GM19455 (cell line): Measurements from ENCODE around the gene APOBEC3H.

Experiments
- ATAC-seq: cut with Tn5 transposase; IDR thresholded peaks from one replicate; pipeline ENCODE4 v1.9.1; 2021; ENCODE audit not compliant: unreplicated experiment

APOBEC3H gene

DNA sequence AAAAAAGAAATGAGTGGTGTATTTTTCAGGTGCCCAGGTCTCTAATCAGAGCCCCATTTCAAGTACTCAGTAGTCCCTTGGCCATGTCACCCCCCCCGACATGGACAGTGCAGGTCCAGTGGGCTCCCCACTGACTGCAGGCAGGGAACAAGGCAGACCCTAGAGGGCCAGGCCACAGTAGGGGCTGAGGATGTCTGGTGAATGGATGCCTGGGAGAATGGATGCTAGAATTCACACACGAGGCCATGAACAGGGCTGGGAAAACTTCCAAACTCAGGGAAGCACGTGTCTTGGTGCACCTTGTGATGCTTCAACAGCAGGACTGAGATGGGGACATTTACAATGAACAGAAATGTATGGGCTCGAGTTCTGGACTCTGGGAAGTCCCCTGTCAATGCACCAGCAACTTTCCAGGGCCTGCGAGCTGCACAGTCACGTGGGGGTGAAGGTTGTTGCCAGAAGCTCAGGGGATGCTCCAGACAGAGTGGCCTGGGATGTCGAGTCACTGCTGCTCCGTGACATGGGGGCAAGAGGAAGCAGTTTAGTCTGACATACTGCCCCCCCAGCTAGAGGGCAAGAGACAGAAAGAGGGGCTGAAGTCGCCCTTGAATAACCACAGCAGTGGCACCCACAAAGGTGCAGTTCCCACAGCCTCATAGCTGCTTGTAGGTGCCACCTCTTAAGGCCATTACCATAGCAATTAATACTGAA lies 16.8 kb upstream of the APOBEC3H start:
- ATAC-seq = no peak

DNA sequence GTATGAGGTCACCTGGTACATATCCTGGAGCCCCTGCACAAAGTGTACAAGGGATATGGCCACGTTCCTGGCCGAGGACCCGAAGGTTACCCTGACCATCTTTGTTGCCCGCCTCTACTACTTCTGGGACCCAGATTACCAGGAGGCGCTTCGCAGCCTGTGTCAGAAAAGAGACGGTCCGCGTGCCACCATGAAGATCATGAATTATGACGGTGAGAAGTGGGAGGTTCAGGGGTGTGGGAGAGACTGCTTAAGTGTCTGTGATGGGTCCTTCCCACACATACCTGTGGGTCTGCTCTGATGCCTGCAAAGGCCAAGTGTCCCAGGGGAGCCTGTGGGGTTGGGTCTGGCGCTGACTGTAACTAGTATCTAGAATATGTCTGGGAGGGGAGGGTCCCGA lies 16.0 kb upstream of the APOBEC3H start:
- no peak for ATAC-seq

DNA sequence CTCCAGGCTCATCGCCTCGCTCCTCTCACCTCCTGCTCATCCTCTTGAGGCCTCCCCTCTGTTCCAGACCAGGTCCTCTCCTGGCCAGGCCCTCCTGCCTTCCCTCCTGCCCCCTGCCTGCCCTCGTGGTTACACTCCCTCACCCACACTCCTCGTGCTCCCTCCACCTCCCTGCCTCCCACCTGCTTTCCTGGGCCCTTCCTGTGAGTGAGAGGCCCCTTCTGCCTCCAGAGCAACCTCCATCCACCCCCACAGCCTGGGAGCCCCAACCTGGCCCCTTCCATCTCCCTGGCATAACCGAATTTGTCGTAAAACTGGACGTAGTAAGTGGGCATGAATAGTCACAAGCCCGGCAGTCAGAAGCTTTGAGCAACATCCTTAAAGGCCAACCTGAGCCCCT lies 15.4 kb upstream of the APOBEC3H start:
- ATAC-seq = no peak

DNA sequence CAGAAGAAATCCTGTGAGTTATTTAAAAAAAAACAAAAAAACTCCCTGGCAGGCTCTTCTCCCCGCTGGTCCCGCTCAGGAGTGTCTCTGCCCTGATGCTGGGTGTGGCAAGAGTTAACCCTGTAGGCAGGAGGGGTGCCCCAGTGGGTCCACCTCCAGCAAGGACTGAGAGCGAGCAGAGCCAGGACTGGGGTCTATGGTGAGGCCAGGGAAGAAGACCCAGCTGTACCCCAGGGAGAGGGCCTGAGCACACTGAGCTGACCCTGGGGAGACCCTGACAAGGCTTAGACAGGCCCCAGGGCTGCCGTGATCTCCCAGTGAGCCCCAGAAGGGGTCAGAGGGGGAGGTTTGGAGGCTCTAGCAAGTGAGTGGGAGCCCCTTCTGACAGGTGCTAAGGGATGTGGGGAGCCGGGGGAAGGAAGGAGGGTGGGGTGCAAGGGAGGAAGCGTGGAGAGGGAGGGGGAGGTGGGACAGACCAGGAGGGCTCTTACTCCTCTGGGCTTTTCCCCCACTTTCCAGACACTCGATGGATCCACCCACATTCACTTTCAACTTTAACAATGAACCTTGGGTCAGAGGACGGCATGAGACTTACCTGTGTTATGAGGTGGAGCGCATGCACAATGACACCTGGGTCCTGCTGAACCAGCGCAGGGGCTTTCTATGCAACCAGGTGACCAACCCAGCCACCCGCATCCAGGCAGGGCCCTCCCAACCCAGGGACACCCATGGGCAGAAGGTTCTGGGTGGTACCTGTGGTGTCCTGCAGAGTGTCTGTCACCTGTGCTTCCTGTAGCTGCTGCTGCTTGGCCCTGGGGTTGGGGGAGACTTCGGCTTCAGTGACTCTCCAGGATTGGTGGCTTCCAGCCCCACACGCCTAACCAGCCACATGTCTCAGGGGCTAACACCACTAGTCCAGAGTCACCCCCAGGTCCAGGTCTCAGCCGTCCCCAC lies 13.6 kb upstream of the APOBEC3H start:
- no peak for ATAC-seq

DNA sequence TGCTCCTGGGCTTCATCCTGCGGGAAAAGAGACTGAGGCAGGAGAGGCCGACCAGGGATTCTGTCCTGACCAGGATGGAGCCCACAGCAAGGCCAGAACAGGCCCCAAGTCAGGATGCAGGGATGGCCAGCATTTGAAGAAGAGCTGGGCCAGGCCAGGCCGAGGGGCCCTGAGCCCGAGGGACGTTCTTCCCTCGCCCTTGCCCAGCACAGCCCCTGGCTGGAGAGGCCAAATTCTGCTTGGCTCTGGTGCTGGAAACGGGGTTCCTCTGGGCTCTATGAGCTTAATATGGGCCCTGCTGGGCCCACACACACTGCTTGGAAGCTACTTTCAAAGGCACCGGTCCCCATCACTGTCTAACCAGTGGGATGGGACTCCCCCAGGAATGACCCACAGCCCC lies 12.4 kb upstream of the APOBEC3H start:
- ATAC-seq = no peak

DNA sequence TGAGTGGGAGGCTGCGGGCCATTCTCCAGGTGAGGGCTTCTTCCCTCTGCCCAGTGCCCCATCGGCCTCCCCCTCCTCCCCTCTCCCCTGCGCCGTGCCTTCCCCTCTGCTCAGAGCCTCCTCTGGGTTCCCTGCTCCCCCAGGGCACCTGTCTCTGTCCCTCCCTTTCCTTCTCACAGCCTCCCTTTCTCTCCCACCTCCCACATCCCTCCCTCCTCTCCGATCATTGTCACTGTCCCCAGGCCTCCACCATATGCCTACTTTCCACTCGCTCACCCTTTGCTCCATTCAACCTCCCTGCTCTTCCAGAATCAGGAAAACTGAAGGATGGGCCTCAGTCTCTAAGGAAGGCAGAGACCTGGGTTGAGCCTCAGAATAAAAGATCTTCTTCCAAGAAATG lies 9.9 kb upstream of the APOBEC3H start:
- no peak for ATAC-seq

DNA sequence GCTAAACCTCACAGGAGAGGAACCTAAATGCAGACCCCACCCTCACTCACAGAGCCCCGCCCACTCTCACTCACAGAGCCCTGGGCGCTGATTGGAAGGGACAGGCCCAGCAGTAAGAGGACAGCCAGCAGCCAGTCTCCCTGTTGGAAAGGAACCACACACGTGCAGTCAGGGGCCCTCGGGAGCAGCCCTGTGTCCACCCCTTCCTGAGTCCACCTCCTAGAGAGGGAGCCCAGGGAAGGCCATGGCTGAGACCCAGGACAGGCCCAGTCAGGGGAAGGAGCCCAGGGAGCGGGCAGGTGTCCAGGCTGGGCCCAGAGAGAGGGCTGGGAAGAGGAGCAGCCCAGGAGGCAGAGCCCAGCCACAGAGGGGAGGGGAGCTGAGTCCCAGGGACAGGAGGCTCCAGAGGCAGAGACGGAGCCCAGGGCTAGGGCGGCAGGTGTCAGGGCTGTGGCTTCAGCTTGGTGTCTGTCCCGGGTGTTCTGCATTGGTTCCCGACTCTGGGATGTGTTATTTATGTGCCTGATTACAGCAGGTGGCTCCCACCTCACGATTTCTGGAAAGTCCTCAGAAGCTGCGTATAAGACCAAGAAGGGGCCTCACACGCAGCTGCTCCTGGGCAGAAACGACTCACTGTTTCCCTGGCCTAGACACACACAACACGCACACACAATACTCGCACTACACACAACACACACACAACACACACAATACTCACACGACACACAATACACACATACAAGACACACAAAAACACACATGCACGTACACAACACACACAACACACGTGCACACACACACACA lies 9.0 kb upstream of the APOBEC3H start:
- no peak for ATAC-seq

DNA sequence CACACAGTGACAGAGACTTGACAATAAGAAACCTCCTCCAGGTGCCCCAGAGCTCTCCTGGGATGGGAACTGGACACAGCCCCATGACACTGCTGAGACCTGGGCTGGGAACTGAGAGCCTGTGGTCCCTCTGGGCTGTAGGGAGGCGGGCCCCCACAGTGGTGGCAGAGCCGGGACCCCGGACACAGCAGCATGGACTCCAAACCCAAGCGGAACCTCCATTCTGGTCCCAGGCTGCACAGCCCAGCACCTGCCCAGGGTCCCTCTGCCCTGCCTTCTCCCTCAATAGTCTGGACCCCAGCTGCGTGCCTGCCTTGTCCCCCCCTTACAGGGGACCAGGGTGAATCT lies 8.4 kb upstream of the APOBEC3H start:
- no peak for ATAC-seq

DNA sequence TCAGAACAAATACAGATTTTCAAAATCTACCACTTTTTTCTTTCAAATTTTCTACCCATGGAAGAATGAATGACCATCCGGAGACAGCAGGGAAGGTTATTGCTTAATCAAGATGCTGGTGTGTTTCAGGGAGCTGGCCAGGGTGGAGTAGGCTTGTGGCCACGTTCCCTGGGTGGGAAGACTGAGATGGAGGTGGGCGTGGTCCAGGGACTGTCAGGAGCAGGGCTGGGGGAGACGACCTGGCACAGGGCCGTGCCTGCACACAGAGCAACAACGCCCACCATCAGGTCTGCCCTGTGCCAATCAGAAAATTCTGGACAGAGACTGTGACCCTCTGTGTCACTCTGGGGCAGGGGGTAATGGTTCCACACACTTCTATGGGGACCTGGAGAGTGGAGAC lies 7.1 kb upstream of the APOBEC3H start:
- no peak for ATAC-seq

DNA sequence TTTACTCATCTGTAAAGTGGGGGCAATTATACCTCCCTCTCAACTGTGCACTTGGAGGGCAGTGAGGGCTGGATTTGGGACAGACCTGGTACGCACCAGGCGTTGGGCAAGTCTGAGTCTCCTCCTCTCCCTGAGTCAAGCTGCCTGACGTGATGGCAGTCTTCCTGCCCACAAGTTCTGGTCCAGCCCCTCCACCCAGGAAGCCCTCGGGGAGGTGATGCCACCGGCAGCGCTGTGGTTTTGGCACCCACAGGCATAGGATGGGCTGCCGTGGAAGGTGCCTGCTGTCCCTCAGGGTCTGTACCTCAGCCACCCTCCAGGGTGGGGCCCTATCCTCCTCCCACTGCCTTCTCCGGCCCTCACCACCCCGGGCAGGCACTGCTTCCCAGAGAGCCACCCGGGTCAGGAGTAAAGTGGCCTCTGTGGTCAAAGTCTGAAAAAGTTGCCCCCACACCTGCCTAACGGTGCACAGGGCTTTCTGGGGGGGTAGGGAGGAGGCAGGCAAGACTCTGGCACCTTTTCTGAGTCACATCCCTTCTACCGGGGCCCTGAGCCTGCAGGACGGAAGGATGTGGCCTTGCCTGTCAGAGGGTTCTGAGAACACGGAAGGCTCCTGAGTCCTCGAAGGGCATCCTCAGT lies 6.5 kb upstream of the APOBEC3H start:
- ATAC-seq = no peak

DNA sequence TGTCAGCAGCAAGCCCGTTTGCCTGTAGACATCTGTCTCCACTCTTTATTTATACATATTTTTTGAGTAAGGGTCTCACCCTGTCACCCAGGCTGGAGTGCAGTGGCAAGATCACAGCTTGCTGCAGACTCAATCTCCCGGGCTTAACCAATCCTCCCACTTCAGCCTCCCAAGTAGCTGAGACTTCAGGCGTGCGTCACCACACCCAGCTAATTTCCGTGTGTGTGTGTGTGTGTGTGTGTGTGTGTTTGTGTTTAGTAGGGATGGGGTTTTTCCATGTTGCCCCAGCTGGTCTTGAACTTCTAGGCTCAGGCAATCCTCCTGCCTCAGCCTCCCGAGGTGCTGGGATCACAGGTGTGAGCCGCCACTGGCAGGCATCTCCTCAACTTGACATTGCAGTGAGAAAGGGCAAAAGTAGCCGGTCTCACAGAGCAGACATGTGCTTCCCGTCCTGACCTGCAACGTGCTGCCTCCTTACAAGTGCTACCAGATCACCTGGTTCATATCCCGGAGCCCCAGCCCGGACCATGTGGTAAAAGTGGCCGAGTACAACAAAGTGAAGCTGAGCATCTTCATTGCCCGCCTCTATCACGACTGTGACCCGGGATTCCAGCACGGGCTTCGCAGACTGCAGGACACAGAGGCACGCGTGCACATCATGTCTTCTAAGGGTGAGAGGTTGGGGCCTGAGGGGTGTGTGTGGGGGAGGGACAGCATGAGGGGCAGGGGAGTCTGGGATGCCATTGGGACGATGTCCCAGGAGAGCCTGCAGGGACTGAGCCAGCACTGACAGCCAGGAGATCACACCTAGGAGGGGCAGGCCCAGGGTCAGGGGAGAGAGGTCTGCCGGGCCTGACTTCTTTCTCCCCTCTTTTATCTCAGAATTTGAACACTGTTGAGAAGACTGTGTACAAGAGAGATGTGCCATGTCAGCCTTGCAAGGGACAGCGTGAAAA lies 5.6 kb upstream of the APOBEC3H start:
- no peak for ATAC-seq

DNA sequence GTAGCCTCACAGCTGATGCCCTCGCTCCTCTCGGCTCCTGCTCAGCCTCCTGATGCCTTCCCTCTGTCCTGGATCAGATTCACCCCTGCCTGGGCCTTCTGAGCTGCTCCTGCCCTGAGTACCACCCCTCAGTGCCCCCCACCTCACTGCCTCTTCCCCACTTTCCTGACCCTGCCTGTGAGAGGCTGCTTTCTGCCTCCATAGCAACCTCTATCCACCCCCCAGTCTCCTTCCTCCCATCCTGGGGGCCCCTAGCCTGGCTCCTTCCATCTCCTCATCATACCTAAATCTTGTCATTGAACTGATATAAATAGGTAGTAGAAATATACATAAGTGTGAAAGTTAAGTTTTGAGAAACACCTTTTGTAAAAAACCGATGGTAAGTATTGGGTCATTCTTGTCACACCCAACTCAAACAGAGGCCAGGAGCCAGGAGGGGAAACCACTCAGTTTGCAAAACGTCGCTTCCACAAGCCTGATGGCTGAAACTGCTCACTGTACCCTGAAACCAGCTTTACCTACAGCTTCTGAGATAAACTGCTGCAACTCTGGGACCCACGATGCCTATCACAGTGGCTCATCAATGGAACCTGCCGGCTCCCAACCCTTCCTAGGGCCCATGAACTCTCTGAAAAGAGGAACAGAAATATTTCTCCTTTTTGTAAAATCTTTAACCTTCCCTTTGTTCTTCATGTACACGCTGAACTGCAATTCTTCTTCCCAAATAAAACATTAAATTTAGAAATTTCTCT lies 4.8 kb upstream of the APOBEC3H start:
- ATAC-seq = no peak

DNA sequence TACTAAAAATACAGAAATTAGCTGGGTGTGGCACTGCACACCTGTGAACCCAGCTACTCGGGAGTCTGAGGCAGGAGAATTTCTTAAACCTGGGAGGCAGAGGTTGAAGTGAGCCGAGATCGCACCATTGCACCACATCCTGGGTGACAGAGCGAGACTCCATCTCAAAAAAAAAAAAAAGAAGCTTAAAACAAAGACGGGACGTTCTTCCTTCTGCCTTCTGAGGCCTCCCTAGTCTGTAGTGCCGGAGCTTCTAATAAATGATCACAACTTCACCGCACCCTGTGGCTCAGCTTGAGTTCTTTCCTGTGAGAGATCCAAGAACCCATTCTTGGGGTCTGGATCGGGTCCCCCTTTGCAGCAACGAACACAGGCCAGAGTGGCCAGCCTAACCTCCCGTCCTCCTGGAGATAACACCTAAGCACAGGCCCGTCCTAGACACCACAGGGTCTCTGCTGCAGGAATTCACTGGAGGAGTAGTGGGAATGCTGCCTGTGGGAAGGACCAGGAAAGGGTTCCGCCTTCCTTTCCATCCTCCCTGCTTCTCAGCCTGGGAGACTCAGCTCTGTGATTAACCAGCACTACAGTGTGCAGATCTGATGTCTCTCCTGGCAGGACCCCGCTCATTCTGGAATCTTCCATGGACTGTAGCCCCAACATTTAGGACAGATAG lies 2.2 kb upstream of the APOBEC3H start:
- no peak for ATAC-seq

DNA sequence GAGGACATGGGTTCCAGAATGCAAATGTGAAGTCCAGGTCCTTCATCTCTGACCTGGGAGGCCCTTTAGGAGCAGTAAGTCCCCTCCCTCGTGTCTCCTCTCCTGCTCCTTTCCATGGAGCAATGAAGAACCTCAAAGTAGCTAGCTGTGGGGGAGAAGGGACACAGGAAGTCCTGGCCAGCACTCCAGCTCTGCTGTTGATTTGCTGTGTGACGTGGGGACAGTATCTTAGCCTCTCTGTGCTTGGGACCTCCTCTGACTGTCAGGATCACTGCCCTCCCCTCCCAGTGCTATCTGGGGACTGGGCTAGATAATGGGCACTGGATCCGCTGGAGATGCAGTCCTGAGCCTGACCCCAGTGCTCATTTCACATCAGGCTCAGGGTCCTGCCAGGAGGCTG lies 1.1 kb upstream of the APOBEC3H start:
- ATAC-seq = no peak

DNA sequence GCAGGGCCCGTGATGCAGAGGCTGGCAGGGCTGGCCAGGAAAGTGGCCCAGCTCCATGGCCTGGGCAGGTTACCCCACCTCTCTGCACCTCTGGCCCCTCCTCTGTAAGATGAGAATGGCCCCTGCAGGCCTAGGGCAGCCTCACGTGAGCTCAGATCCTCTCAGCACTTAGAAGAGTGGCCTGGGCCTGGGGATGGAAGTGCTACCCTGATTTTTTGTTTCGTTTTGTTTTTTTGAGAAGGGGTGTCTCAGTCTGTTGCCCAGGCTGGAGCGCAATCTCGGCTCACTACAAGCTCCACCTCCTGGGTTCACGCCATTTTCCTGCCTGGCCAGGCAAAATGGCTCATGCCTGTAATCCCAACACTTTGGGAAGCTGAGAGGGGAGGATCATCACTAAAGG lies 982 bp downstream of the APOBEC3H start:
- ATAC-seq = no peak

DNA sequence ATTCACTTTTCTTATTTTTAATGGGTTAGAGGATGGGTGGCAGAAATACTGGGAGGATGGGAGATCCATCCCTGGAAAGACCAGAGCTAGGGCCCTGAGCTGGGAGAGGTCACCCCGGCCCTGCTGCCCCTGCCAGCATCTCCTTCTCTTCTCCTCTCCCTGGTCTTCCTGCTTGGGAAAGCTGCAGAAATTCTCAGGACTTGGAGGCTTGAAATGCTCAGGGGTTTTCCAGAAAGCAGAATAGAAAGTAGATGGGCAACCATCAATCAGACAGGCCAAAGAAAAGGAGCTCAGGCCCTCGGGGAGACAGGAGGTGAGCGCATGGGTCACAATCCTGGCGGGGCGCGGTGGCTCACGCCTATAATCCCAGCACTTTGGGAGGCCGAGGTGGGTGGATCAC lies 1.5 kb downstream of the APOBEC3H start:
- ATAC-seq = no peak

DNA sequence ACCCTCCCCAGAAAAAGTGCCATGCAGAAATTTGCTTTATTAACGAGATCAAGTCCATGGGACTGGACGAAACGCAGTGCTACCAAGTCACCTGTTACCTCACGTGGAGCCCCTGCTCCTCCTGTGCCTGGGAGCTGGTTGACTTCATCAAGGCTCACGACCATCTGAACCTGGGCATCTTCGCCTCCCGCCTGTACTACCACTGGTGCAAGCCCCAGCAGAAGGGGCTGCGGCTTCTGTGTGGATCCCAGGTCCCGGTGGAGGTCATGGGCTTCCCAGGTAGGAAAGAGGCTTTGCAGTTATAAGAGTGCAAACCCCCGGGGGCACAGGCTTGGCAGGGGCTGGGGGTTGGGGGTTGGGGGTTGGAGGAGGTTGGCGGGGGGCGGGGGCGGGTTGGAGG lies 4.2 kb downstream of the APOBEC3H start:
- ATAC-seq = no peak

DNA sequence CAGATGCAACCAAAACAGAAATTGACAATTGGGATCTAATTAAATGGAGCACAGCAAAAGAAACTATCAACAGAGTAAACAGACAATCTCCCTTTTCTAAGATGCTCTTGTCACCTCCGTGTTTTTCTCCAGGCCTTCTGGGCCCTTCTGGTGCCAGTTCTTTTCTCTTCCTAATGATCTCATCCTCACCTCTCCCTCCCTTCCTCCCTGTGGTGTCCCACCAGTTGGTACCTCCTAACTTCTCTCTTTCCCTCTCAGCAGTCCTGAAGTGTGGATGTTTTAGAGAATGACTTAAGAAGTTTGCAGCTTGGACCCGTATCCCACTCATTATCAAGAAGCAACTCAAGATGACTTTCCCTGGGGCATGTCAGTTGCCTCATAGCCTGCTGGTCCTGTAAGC lies 6.4 kb downstream of the APOBEC3H start:
- no peak for ATAC-seq

DNA sequence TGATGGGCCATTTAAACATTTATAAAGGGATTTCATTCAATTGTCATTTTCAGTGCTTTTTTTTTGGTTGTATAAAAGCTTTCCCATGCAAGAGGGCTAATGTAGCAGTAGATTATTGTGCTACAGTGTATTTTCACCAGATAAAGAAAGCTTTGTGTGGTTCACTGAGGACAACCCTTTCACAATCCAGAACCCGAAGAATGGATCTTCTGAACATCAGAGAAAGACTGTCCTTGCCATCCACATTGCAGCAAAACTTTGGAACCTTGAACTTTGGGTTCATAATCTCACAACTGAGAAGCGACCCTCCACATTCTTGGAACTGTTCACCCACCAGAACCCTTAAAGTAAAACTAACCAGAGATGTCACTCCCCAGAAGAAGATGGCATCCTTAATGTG lies 9.3 kb downstream of the APOBEC3H start:
- ATAC-seq = no peak
